ENCODE measurements around the gene TAGAP. TPM values are rescaled to one million over a fixed set of nuclear protein-coding genes. Genes with fewer than 3 reads are reported as not detected.

Gene TAGAP
- total RNA-seq, 1 experiment from 2014 or later: not detected

- Histone ChIP-seq H2BK120ac (ENCODE audit: low read depth, low read length, poor library complexity, severe bottlenecking) (no peak overlapping the region), H3K18ac (ENCODE audit: insufficient read length, low read depth, low read length) (no peak overlapping the region), H3K9me3 (ENCODE audit: control insufficient read depth, low read depth, low read length) (no peaks in the 10 kb centered on the region), H3K4ac (ENCODE audit: low read depth, low read length) (no peak overlapping the region), H3K79me2 (ENCODE audit: insufficient read depth, low read length) (no peaks in the 10 kb centered on the region), H2BK20ac (ENCODE audit: low read depth, low read length, poor library complexity, severe bottlenecking) (no peak overlapping the region), H4K5ac (ENCODE audit: insufficient read length, low read depth, low read length) (no peak overlapping the region), H3K27me3 (ENCODE audit: insufficient read depth, low read length) (no peaks in the 10 kb centered on the region), H3K23ac (ENCODE audit: insufficient read length, low read depth, low read length) (no peak overlapping the region), H3K23me2 (ENCODE audit: insufficient read length, low read depth, low read length, poor library complexity, severe bottlenecking) (no peaks in the 10 kb centered on the region), H3K9ac (ENCODE audit: extremely low read depth, insufficient read length, low read length) (no peak overlapping the region), H3K4me1 (ENCODE audit: insufficient read depth, low read length) (no peaks in the 10 kb centered on the region), H3K4me2 (ENCODE audit: insufficient read depth, insufficient read length, low read length) (no peak overlapping the region), H4K20me1 (ENCODE audit: control insufficient read depth, insufficient read depth, insufficient read length) (no peaks in the 10 kb centered on the region), H3K79me1 (ENCODE audit: insufficient read depth, low read depth, low read length, poor library complexity, severe bottlenecking) (no peaks in the 10 kb centered on the region), H2BK5ac (ENCODE audit: insufficient read length, low read length) (no peak overlapping the region), H2AFZ (ENCODE audit: low read length) (no peak overlapping the region), H4K91ac (ENCODE audit: insufficient read length, low read depth, low read length) (no peak overlapping the region), H3K56ac (ENCODE audit: insufficient read length, low read depth, low read length) (no peak overlapping the region), H3K27ac (ENCODE audit: insufficient read length, low read depth, low read length) (no peak overlapping the region), H2BK15ac (ENCODE audit: low read depth, low read length) (no peak overlapping the region), H2BK12ac (ENCODE audit: insufficient read length, low read depth, low read length) (no peak overlapping the region), H2AK5ac (ENCODE audit: insufficient read length, low read length) (no peak overlapping the region), H3K14ac (ENCODE audit: insufficient read depth, low read length) (no peak overlapping the region), H4K8ac (replicated peaks; ENCODE audit: insufficient read length, low read depth, low read length) (no peak overlapping the region), H3T11ph (ENCODE audit: low read length) (no peak overlapping the region)
- Mint-ChIP-seq H3K36me3 (ENCODE audit: insufficient read depth in 1 of 3, low read depth in 3 of 3) (no peaks in the 10 kb centered on the region), H3K4me1 (no peaks in the 10 kb centered on the region), H3K27ac (no peak overlapping the region; a peak in 1 of 7 replicates), H3K9me3 (no peaks in the 10 kb centered on the region), H3K4me3 (no peak overlapping the region), H3K27me3 (ENCODE audit: low read depth) (no peaks in the 10 kb centered on the region; the same call in none of the 2 replicates)
- DNase-seq: no peak
- TF ChIP-seq CTCF (conservative IDR thresholded peaks at IDR 0.05): peak; percentile 64
- no CpG with 5 or more reads among the region's 10 CpGs for WGBS (ENCODE audit: extremely low coverage, insufficient read length, low lambda C conversion rate)
Measured at GRCh38 chr6:159008656-159009288, 36.0 kb downstream of the TAGAP start.

Data from H9 (cell line).